GM18873 (cell line): ENCODE measurements around the gene TNFAIP8L1.

ENCODE experiments used
- ATAC-seq: cut with Tn5 transposase; IDR thresholded peaks from one replicate; pipeline ENCODE4 v1.9.1; 2021; ENCODE audit warnings: mild to moderate bottlenecking, moderate library complexity, moderate number of reproducible peaks; ENCODE audit not compliant: unreplicated experiment, low FRiP score

TNFAIP8L1 gene

DNA sequence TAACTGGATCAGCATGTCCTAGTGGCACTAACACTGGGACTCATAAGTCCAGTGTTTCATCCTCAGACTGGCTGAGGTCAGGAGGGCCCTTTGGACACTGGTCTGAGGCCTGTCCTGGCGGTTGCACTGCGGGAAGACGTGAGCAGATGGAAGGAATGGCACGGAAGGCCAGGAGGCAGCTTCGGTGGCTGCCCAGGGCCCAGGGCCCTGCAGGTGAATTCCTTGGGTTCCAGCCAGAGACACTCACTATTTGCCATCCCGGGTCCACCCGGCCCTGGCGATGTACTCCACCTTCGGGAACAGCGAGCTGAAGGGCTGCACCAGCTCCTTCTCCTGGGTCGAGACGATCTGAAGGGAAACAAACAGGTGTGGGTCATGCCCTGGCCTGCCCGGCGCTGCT lies 58.0 kb downstream of the TNFAIP8L1 start:
- no peak for ATAC-seq

GRCh38 chr19:4699826-4700692 lies 60.7 kb downstream of the TNFAIP8L1 start:
- ATAC-seq, result no peak

DNA sequence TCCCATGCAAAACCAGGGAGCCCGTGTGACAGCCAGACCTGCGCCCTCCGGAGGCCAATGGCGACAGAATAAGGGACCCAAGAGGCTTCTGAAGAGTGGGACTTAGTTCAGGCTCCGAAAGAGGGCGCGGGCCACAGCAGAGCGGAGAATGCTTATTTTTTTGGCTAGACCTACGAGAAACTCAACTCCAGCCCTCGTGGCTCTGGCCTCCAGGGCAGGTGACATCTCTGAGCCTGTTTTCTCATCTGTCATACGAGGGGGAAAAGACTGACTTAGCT lies 61.3 kb downstream of the TNFAIP8L1 start:
- no peak for ATAC-seq

GRCh38 chr19:4701557-4701956 lies 62.2 kb downstream of the TNFAIP8L1 start:
- no peak for ATAC-seq

GRCh38 chr19:4702764-4703163 lies 63.4 kb downstream of the TNFAIP8L1 start:
- no peak for ATAC-seq

- no peak for ATAC-seq
These were observed 64.5 kb downstream of the TNFAIP8L1 start for GRCh38 chr19:4703671-4704316.

GRCh38 chr19:4704317-4704673 lies 65.0 kb downstream of the TNFAIP8L1 start:
- no peak for ATAC-seq
